ENCODE results near the gene BCOR. TPM values are rescaled to one million over a fixed set of nuclear protein-coding genes. Genes with fewer than 3 reads are reported as not detected.

The BCOR gene
- total RNA-seq, 1 donor from 2014 or later: 37.3 TPM

GRCh38 chrX:40073439-40074054 is 24.2 kb downstream of the BCOR start:
- no peak overlapping the region for H3K4me3 Mint-ChIP-seq
- no peaks in the 10 kb centered on the region for H3K4me1 Mint-ChIP-seq (ENCODE audit: unreplicated experiment)
- no peaks in the 10 kb centered on the region for H3K27me3 Mint-ChIP-seq
- DNase-seq (ENCODE audit: extremely low spot score, unreplicated experiment): no peak
- TF ChIP-seq CTCF (conservative IDR thresholded peaks at IDR 0.05): no peak
- no peak overlapping the region for H3K27ac Mint-ChIP-seq
- H3K36me3 Mint-ChIP-seq: peaks cover 20% of the 10 kb centered on the region
- no peaks in the 10 kb centered on the region for H3K9me3 Mint-ChIP-seq

GRCh38 chrX:40072246-40072645 is 25.5 kb downstream of the BCOR start:
- Mint-ChIP-seq H3K36me3 (peaks cover 30% of the 10 kb centered on the region), H3K27ac (no peak overlapping the region), H3K4me1 (ENCODE audit: unreplicated experiment) (no peaks in the 10 kb centered on the region), H3K9me3 (no peaks in the 10 kb centered on the region), H3K4me3 (no peak overlapping the region), H3K27me3 (no peaks in the 10 kb centered on the region)
- no peak for DNase-seq (ENCODE audit: extremely low spot score, unreplicated experiment)
- no peak for TF ChIP-seq CTCF (conservative IDR thresholded peaks at IDR 0.05)

- no peaks in the 10 kb centered on the region for H3K9me3 Mint-ChIP-seq
- peaks cover 5% of the 10 kb centered on the region for H3K4me1 Mint-ChIP-seq (ENCODE audit: unreplicated experiment)
- no peak overlapping the region for H3K4me3 Mint-ChIP-seq
- H3K27ac Mint-ChIP-seq: no peak overlapping the region
- no peak for DNase-seq (ENCODE audit: extremely low spot score, unreplicated experiment)
- H3K27me3 Mint-ChIP-seq: no peaks in the 10 kb centered on the region
- peaks cover 38% of the 10 kb centered on the region for H3K36me3 Mint-ChIP-seq
- no peak for TF ChIP-seq CTCF (conservative IDR thresholded peaks at IDR 0.05)
Observed at GRCh38 chrX:40068048-40068447, 29.7 kb downstream of the BCOR start.

GRCh38 chrX:40066700-40067099 is 31.1 kb downstream of the BCOR start:
- H3K27me3 Mint-ChIP-seq: no peaks in the 10 kb centered on the region
- no peak overlapping the region for H3K27ac Mint-ChIP-seq
- peaks cover 38% of the 10 kb centered on the region for H3K36me3 Mint-ChIP-seq
- H3K4me3 Mint-ChIP-seq: no peak overlapping the region
- H3K4me1 Mint-ChIP-seq (ENCODE audit: unreplicated experiment): peaks cover 9% of the 10 kb centered on the region
- no peak for DNase-seq (ENCODE audit: extremely low spot score, unreplicated experiment)
- TF ChIP-seq CTCF (conservative IDR thresholded peaks at IDR 0.05): no peak
- no peaks in the 10 kb centered on the region for H3K9me3 Mint-ChIP-seq

GRCh38 chrX:40065296-40066046 is 32.3 kb downstream of the BCOR start:
- DNase-seq (ENCODE audit: extremely low spot score, unreplicated experiment): no peak
- no peak overlapping the region for H3K27ac Mint-ChIP-seq
- peaks cover 9% of the 10 kb centered on the region for H3K4me1 Mint-ChIP-seq (ENCODE audit: unreplicated experiment)
- peaks cover 39% of the 10 kb centered on the region for H3K36me3 Mint-ChIP-seq
- no peak for TF ChIP-seq CTCF (conservative IDR thresholded peaks at IDR 0.05)
- H3K9me3 Mint-ChIP-seq: no peaks in the 10 kb centered on the region
- no peak overlapping the region for H3K4me3 Mint-ChIP-seq
- no peaks in the 10 kb centered on the region for H3K27me3 Mint-ChIP-seq

Measured in type B pancreatic cell (in vitro differentiated cells).